HEK293 (cell line): Measurements from ENCODE around the gene LGSN.
"Not testable (repeated sequence)": the region's sequence is repeated elsewhere in the genome, so short reads cannot be mapped to it uniquely, and the experiment has no call there.

ENCODE experiments used
- ZNF48 ChIP-seq: fragments of 450-650 bp; formaldehyde crosslinking; IDR thresholded peaks from 2 replicates; pipeline ENCODE4 v1.5.1; 2016; ENCODE audit warnings: missing biosample characterization, missing genetic modification characterization
- ZNF654 ChIP-seq: fragments of 450-650 bp; formaldehyde crosslinking; IDR thresholded peaks from 2 replicates; pipeline ENCODE4 v1.5.1; 2016; ENCODE audit warnings: low read depth, missing biosample characterization, missing genetic modification characterization
- TF ChIP-seq, protein P1 (sequence below): fragments of 450-650 bp; formaldehyde crosslinking; IDR thresholded peaks from 2 replicates; pipeline ENCODE4 v1.5.1; 2016; ENCODE audit warnings: missing biosample characterization, missing genetic modification characterization
- TF ChIP-seq, protein P2 (sequence below): fragments of 450-650 bp; IDR thresholded peaks from 2 replicates; pipeline ENCODE4 v1.5.1; 2018; ENCODE audit warnings: missing biosample characterization, mild to moderate bottlenecking, missing genetic modification characterization
- TF ChIP-seq, protein P3 (sequence below): fragments of 450-650 bp; formaldehyde crosslinking; IDR thresholded peaks from 2 replicates; pipeline ENCODE4 v1.5.1; 2016; ENCODE audit warnings: missing biosample characterization, missing genetic modification characterization

DNA sequence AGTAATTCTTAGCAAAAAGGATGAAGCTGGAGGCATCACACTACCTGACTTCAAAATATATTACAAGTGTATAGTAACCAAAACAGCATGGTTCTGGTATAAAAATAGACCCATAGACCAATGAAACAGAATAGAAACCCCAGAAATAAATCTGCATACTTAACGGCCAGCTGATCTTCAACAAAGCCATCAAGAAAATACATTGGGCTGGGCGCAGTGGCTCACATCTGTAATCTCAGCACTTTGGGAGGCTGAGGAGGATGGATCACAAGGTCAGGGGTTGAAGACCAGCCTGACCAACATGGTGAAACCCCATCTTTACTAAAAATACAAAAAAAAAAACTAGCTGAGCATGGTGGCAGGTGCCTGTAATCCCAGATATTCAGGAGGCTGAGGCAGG lies 14.9 kb upstream of the LGSN start:
- TF ChIP-seq, protein P1, sequence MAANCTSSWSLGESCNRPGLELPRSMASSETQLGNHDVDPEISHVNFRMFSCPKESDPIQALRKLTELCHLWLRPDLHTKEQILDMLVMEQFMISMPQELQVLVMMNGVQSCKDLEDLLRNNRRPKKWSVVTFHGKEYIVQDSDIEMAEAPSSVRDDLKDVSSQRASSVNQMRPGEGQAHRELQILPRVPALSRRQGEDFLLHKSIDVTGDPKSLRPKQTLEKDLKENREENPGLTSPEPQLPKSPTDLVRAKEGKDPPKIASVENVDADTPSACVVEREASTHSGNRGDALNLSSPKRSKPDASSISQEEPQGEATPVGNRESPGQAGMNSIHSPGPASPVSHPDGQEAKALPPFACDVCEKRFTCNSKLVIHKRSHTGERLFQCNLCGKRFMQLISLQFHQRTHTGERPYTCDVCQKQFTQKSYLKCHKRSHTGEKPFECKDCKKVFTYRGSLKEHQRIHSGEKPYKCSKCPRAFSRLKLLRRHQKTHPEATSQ (tag by site-specific recombination), result not testable (repeated sequence)
- TF ChIP-seq, protein P2, sequence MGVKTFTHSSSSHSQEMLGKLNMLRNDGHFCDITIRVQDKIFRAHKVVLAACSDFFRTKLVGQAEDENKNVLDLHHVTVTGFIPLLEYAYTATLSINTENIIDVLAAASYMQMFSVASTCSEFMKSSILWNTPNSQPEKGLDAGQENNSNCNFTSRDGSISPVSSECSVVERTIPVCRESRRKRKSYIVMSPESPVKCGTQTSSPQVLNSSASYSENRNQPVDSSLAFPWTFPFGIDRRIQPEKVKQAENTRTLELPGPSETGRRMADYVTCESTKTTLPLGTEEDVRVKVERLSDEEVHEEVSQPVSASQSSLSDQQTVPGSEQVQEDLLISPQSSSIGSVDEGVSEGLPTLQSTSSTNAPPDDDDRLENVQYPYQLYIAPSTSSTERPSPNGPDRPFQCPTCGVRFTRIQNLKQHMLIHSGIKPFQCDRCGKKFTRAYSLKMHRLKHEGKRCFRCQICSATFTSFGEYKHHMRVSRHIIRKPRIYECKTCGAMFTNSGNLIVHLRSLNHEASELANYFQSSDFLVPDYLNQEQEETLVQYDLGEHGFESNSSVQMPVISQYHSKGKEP (tag by site-specific recombination), result not testable (repeated sequence)
- TF ChIP-seq, protein P3, sequence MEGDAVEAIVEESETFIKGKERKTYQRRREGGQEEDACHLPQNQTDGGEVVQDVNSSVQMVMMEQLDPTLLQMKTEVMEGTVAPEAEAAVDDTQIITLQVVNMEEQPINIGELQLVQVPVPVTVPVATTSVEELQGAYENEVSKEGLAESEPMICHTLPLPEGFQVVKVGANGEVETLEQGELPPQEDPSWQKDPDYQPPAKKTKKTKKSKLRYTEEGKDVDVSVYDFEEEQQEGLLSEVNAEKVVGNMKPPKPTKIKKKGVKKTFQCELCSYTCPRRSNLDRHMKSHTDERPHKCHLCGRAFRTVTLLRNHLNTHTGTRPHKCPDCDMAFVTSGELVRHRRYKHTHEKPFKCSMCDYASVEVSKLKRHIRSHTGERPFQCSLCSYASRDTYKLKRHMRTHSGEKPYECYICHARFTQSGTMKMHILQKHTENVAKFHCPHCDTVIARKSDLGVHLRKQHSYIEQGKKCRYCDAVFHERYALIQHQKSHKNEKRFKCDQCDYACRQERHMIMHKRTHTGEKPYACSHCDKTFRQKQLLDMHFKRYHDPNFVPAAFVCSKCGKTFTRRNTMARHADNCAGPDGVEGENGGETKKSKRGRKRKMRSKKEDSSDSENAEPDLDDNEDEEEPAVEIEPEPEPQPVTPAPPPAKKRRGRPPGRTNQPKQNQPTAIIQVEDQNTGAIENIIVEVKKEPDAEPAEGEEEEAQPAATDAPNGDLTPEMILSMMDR (tag by site-specific recombination), result not testable (repeated sequence)
- TF ChIP-seq ZNF48, ZNF654 (tag by site-specific recombination): not testable (repeated sequence)
